GOT3 (cell line): ENCODE data around the gene MAB21L3.
"Not testable (repeated sequence)": the region's sequence is repeated elsewhere in the genome, so short reads cannot be mapped to it uniquely, and the experiment has no call there.

Experiments
- DNase-seq: peaks from one replicate; lab custom pipeline; 2025; ENCODE audit warnings: mixed read lengths; lab: John Stamatoyannopoulos, UW

Gene MAB21L3

GRCh38 chr1:116138277-116138792 is 27.1 kb downstream of the MAB21L3 start:
- no peak for DNase-seq

GRCh38 chr1:116139592-116140134 is 28.5 kb downstream of the MAB21L3 start:
- DNase-seq = no peak

DNA sequence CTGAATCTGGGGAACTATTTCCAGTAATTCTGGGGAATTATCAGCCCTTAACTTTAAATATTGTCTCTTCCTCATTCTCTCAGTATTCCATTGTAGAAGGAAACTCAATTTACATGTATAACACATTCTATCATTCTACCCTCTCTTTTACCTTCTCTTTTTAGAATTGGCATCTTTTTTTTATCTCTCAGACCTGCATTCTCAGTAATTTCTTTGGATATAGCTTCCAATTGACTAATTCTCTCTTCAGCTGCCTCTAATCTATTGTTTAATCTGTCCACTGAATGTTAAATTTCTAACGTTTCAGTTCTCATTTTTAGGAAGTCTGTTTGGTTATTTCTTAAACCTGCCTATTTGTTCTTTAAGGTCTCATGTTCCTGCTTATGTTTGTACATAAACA is 33.0 kb downstream of the MAB21L3 start:
- no peak for DNase-seq

DNA sequence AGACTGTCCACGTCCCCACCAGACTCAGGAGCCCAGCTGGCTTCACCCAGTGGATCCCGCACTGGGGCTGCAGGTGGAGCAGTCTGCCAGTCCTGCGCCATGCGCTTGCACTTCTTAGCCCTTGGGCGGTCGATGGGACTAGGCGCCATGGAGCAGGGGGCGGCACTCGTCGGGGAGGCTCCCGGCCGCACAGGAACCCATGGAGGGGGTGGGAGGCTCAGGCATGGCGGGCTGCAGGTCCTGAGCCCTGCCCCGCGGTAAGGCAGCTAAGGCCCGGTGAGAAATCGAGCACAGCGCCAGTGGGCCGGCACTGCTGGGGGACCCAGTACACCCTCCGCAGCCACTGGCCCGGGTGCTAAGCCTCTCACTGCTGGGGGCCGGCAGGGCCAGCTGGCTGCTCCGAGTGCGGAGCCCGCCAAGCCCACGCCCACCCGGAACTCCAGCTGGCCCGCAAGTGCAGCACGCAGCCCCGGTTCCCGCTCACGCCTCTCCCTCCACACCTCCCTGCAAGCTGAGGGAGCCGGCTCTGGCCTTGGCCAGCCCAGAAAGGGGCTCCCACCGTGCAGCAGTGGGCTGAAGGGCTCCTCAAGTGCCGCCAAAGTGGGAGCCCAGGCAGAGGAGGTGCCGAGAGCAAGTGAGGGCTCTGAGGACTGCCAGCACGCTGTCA is 35.4 kb downstream of the MAB21L3 start:
- DNase-seq = not testable (repeated sequence)

DNA sequence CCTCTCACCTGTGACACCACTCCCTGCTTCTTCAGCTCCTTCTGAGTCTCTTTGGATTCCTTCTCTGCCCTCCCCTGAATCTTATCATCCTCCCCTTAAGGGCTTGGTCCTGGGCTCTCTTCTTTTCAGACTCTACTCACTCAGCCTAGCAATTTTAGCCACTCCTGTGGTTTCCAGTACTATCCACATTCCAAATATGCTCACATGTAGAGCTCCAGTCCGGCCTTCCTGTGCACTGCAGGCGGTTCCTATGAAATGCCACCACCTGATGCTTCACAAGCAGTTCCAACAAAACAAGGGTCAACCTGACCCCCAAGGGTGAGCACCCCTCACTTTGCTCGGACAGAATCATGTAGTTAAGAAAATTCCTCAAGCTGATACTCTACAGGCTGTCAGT is 35.9 kb downstream of the MAB21L3 start:
- no peak for DNase-seq

GRCh38 chr1:116147972-116148371 is 36.8 kb downstream of the MAB21L3 start:
- DNase-seq = no peak

DNA sequence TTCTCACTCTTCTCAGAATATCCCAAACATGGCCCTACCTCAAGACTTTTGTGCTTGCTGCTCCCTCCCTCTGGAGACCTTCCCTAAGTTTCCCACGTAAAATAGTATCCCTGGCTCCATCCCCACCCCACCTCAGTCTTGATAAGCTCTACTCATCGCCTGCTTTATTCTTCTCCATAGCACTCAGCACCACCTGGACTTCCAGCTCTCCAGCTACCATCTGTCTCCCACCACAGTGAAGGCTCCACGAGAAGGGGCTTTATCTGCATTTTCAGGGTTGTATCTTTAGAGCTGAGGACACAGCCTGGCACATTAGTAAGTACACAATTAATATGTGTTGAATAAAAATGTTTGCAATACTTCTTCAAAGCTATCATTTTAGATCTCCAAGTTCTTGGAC is 37.8 kb downstream of the MAB21L3 start:
- DNase-seq = no peak

DNA sequence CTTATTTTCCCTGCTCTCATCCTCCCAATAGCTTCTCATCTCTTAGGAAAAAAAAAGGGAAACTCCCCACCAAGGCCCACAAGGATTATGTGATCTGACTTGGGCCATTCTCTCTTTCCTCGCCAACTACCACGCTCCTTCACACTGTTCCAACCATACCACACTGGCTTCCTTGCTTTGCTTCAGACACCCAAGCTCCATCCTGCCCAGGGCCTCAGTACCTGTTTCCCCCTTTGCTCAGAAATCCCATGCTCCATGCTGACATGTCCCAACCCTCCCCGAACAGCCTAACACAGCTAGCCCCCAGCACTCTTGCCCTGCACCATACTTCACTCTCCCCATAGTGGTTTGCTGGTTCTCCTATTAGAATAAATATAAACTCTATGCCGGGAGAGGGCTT is 39.2 kb downstream of the MAB21L3 start:
- DNase-seq = no peak

GRCh38 chr1:116151739-116152576 is 40.8 kb downstream of the MAB21L3 start:
- DNase-seq = no peak

- DNase-seq = no peak
Observed at GRCh38 chr1:116152577-116152943, 41.4 kb downstream of the MAB21L3 start.

DNA sequence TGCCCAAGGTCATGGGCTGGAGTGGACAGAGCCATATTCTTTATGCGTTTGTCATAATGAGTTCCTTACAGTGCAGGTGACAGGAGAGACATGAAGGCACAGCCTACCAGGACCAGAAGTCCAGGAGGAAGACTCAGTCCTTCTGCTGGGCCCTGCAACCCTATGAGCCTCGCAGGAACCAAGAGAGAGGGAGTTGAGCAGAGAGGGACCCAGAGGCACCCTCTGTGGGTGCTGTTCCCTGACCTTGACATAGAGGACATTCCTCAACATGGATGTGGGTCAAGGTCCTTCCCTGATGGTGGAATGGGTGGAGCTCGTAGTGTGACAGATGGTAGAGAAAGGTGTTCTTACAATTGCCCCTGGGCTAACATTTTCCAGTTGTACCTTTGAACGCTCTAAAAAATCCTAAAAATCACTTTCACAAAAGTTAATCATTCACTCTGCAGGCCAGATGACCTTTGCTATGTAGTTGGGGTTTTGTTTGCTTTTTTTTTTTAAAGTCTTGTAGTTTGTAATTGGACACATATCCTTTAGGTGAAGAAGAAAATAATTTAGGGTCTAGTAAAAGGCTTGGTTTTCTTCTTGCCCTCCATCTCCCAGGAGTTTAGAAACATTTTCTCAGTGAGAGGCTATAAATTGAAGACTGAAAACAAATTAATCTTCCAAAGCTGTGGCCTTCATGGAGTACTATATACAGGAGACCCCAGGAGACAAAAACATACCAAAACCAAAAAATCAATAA is 41.9 kb downstream of the MAB21L3 start:
- DNase-seq = no peak

- DNase-seq = no peak
Observed at GRCh38 chr1:116153692-116154031, 42.5 kb downstream of the MAB21L3 start.

- DNase-seq = no peak
Observed at GRCh38 chr1:116154536-116154935, 43.3 kb downstream of the MAB21L3 start.

GRCh38 chr1:116157096-116157495 is 45.9 kb downstream of the MAB21L3 start:
- DNase-seq = no peak

DNA sequence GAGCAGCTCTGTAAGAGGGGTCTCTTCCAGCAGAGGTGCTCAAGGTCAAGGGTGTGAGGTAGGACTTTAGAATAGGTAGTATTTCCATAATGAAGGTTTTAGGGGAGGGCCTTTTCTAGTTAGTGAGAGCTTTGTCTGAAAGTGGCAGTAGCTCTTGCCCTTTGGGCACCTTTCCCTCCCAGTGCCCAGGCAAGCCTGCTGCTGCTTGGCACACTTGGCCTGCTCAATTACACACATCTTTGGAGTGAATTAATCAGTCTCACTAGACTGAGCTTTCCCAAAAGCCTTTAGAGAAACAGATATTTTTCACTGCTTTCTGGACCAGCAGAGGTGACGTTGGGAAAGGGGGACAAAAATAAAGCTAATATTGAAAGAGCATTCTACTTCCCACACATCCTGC is 48.0 kb downstream of the MAB21L3 start:
- DNase-seq = no peak

GRCh38 chr1:116159611-116160010 is 48.4 kb downstream of the MAB21L3 start:
- DNase-seq = no peak

- no peak for DNase-seq
Observed at GRCh38 chr1:116161390-116161789, 50.2 kb downstream of the MAB21L3 start.

DNA sequence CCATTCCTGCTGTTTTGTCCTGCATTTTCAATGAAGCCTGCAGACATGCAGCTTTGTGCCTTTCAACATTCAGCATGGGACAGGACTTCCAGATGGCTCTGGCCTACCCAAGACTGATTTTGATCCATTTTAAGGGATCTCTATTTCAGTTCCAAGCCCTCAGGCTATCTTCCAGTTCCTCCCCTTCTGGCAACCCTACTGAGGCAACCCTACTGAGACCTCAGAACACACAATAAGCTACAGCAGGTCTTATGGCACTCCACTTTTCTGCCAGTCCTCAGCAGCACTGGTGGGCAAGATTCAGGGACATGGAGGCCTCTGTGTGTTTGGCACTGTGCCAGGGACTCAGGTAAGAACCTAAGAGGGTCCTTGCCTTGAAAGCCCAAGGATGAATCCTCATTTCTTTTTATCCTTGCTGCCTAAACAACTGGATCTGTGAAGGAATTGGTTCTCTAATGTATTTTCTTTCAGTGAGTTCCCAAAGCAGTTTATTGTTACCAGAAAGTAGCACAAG is 50.7 kb downstream of the MAB21L3 start:
- no peak for DNase-seq

DNA sequence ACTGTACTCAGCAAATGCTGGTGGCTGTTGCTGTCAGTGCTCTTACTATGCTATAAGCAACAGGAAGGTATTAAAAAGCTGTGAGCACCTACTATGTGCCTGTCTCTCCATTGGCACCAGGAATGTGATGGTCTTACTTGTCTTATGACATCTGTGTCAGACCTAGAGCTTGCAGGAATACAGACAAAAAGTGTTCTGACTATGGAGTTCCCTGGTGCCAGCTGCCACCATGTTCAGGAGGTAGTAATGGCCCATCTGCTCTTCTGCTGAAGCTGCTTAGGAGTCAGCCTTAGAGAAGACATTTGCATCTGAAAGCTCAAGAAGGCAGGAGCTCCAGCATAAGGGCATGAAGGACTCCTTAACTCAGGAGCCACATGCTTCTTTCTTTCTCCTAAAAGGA is 52.3 kb downstream of the MAB21L3 start:
- DNase-seq = no peak

DNA sequence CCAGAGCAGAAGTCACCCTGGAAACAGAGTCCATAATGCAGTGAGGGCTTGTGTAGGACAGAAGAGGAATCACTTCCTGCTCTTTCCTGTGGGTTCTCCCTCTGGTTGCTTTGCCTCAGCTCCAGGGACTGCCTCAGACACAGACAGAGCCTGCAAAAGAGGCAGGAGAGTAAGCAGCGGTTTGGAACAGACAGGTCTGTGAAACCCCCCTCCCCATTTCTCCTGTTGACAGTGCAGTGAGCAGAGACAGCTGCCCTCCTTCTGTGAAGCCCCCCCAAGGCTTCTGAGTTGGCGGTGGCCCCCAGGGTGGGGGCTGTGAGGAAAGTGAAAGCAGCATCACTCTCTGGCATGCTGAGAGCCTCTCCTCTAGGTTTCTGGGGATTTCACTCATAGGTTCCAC is 53.0 kb downstream of the MAB21L3 start:
- no peak for DNase-seq

GRCh38 chr1:116164604-116165368 is 53.6 kb downstream of the MAB21L3 start:
- no peak for DNase-seq

DNA sequence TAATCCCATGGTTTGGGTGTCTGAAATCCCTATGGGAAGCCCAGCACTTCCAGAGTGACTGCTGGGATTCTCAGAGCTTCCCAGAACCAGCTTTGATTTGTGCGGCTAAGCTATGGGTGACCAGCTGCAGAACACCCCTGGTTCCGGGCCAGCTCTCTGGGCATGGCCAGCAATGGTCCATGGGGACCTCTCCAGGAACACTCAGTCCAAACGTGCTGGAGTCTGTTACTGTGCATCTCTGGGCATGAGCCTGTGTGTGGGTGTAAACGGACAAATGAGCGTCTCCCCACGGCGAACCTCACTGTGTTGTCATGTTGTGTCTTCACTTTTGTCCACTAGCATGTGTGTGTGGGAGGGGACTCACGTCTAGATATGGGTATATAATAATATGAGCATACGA is 54.4 kb downstream of the MAB21L3 start:
- DNase-seq = no peak
